Left lung (tissue), 10 donors: Measurements from ENCODE around the gene ACBD6. TPM values are rescaled to one million over a fixed set of nuclear protein-coding genes. Genes with fewer than 3 reads are reported as not detected.
A peak's percentile ranks its signal among the peaks of the same experiment; 100 is the strongest.

Experiments
- ATAC-seq: fragments of 200-7000 bp; cut with Tn5 transposase; one replicate; pipeline ENCODE4 v1.9.1; 2020; ENCODE audit warnings: moderate library complexity
- DNase-seq, 4 donors: peaks; one replicate each; pipeline ENCODE4 v3.0.0-alpha.2; 2013 to 2020
- H3K27ac ChIP-seq, 2 donors: fragments of 200-600 bp; sonication (generic) in 1 of 2; one replicate each; pipeline versions ENCODE4 v1.5.0 to v1.8.0; 2020 to 2021
- H3K27me3 ChIP-seq, 2 donors: fragments of 200-600 bp; sonication (generic) in 1 of 2; one replicate each; pipeline versions ENCODE4 v1.5.0 to v1.8.0; 2020 to 2021
- H3K36me3 ChIP-seq, 2 donors: fragments of 200-600 bp; sonication (generic) in 1 of 2; one replicate each; pipeline versions ENCODE4 v1.5.0 to v1.8.0; 2020 to 2021
- H3K4me1 ChIP-seq, 2 donors: fragments of 200-600 bp; one replicate each; pipeline ENCODE4 v1.8.0; 2021
- H3K4me3 ChIP-seq, 2 donors: fragments of 200-600 bp; sonication (generic) in 1 of 2; one replicate each; pipeline versions ENCODE4 v1.5.0 to v1.8.0; 2020 to 2021; ENCODE audit warnings: mild to moderate bottlenecking in 1 of 2
- H3K9me3 ChIP-seq, 2 donors: fragments of 200-600 bp; sonication (generic) in 1 of 2; one replicate each; pipeline versions ENCODE4 v1.5.0 to v1.8.0; 2020 to 2021
- intact Hi-C, 2 donors: fragments of 100-400 bp; cut with DNase I; formaldehyde crosslinking; loops; one replicate each; pipeline versions ENCODE4 v1.11.2 to v1.14.2; 2022
- polyA plus RNA-seq, 6 donors: library from polyadenylated mRNA; unstranded; fragments of 120-200 nt; gene quantifications; one replicate each; pipeline ENCODE4 v1.2.1, GENCODE V29; 2013; ENCODE audit not compliant: insufficient read length in 6 of 6
- total RNA-seq, 2 donors: library from RNA; stranded (reverse); fragmentation: NEBNext Ultra II Directional; extraction: Animal tissue kit (Norgen Biotek cat#: 25700); gene quantifications; one replicate each; pipeline ENCODE4 v1.2.1, GENCODE V29; 2021
- TF ChIP-seq, protein P1 (sequence below), 2 donors: fragments of 200-600 bp; sonication (generic) in 1 of 2; IDR thresholded peaks; one replicate each; pipeline versions ENCODE4 v1.5.0 to v1.8.0; 2021; ENCODE audit warnings: antibody characterized with exemption in 2 of 2
- donor health status: DM: no; HTN: yes; CAD: no.
- donor health status: DM: no; HTN: no; CAD: no.

The ACBD6 gene
- total and polyA plus RNA-seq, 8 donors = 26.5 to 81.9 (median 78.9) TPM

DNA sequence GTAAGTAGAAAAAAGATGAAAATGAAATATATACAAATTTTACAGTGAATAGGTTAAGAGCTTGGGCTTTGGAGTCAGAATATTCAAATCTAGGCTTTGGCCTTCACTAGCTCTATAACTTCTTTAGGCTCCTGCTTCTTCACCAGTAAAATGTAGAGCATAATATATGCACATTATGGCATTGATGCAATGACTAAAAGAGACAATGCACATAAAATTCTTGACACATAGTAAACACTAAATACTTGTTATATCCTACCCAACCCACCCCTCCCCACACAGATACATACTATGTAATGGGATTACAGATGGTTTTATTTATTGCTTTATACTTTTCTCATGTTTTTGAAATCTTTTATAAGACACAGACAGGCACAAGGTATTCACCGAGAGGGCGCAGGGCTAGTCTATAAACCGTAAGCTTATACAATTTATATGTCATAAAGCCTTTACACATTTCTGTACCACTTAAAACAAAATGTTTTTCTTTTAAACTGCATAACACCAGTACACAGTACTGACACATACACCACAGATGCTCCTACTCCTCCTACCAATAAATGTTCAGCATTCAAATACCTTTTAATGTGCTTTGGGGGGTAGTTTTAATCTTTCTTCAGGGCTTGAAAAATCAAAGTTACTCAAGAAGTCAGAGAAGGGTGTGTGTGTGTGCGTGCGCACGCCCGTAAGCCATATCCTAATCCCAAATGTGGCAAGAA lies 109.8 kb downstream of the ACBD6 start:
- Histone ChIP-seq H3K9me3 (peaks cover 0 to 2% of the 10 kb centered on the region in 2 donors), H3K4me3 (no peak overlapping the region), H3K4me1 (peaks cover 0 to 23% of the 10 kb centered on the region in 2 donors), H3K36me3 (no peaks in the 10 kb centered on the region), H3K27ac (peak overlapping the region in 1 of 2 donors; percentile 81), H3K27me3 (no peaks in the 10 kb centered on the region)
- intact Hi-C loops = no loop called here
- TF ChIP-seq, protein P1, sequence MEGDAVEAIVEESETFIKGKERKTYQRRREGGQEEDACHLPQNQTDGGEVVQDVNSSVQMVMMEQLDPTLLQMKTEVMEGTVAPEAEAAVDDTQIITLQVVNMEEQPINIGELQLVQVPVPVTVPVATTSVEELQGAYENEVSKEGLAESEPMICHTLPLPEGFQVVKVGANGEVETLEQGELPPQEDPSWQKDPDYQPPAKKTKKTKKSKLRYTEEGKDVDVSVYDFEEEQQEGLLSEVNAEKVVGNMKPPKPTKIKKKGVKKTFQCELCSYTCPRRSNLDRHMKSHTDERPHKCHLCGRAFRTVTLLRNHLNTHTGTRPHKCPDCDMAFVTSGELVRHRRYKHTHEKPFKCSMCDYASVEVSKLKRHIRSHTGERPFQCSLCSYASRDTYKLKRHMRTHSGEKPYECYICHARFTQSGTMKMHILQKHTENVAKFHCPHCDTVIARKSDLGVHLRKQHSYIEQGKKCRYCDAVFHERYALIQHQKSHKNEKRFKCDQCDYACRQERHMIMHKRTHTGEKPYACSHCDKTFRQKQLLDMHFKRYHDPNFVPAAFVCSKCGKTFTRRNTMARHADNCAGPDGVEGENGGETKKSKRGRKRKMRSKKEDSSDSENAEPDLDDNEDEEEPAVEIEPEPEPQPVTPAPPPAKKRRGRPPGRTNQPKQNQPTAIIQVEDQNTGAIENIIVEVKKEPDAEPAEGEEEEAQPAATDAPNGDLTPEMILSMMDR (IDR thresholded peaks at IDR 0.05) = no peak
- no peak for DNase-seq
- no peak for ATAC-seq

DNA sequence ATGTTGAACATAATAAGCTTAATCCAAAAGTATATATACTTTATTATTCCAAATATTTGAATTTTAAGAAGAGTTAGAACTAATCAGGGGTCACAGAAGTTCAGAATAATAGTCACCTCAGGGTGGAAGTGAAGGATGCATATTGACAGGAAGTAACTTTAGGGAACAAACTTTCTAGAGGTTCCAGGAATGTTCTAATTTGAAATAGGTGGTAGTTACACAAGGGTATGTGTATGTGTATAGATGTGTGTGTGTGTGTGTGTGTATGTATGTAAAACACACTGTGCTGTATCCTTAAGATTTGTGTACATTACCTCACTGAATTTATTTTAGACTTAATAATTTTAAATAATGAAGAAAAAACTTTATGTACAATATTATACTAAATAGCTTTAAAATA lies 110.4 kb downstream of the ACBD6 start:
- DNase-seq (no peak), ATAC-seq (no peak)
- no peak overlapping the region for H3K4me3 ChIP-seq
- intact Hi-C loops = no loop called here
- peaks cover 0 to 2% of the 10 kb centered on the region in 2 donors for H3K9me3 ChIP-seq
- H3K36me3 ChIP-seq = no peaks in the 10 kb centered on the region
- TF ChIP-seq, protein P1 (IDR thresholded peaks at IDR 0.05) = no peak
- H3K27me3 ChIP-seq = no peaks in the 10 kb centered on the region
- peak overlapping the region in 1 of 2 donors; percentile 81 for H3K27ac ChIP-seq
- peaks cover 0 to 22% of the 10 kb centered on the region in 2 donors for H3K4me1 ChIP-seq

DNA sequence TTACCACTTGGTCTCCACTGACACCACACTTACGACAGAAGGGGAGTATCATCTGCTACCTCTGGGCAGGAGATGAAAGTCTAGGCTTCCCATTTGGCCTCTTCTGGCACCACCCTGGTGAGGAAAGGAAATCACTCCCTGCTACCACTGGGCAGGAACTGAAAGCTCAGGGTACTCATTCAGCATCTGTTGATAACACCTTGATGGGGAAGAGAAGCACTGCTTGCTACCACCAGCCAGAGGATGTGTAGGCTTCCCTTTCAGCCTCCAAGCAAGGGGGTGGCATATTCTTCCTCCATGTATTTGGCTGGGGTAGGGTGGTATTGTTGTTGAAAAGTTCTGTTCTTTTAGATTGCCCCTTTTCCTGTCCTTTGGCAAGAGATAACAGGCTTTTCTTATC lies 115.0 kb downstream of the ACBD6 start:
- Histone ChIP-seq H3K27ac (no peak overlapping the region), H3K4me3 (no peak overlapping the region), H3K36me3 (peaks cover 0 to 3% of the 10 kb centered on the region in 2 donors), H3K4me1 (peaks cover 0 to 10% of the 10 kb centered on the region in 2 donors), H3K9me3 (peaks cover 0 to 33% of the 10 kb centered on the region in 2 donors), H3K27me3 (no peaks in the 10 kb centered on the region)
- TF ChIP-seq, protein P1 (IDR thresholded peaks at IDR 0.05) = no peak
- intact Hi-C loops = no loop called here
- ATAC-seq (no peak), DNase-seq (no peak)

DNA sequence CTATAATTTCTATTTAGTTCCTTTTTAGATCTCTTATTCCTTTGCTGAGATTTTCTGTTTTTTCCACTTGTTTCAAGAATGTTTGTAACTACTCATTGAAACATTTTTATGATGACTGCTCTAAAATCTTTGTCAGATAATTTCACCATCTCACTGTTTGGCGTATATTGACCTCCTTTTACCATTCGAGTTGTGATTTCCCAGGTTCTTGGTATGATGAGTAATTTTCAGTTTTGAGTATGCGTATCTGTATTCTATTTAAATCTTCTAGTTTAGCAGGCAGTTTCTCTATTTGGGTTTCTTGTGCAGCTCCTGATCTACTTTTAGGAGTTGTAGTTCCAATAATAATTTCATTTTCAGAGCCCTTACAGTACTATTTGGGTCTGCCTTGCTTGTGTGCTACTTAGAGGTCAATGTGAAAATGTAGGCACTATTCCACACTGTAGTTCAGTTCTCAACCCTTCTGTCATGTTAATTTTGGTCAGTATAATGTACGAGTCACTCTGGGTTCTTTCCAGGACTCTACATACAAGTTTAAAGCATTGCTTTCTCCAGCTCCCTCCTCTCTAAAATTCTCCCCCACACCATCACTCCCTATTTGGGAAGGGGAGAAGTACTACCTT lies 115.5 kb downstream of the ACBD6 start:
- H3K27ac ChIP-seq = no peak overlapping the region
- H3K27me3 ChIP-seq = no peaks in the 10 kb centered on the region
- ATAC-seq (no peak), DNase-seq (no peak)
- H3K4me3 ChIP-seq = no peak overlapping the region
- H3K36me3 ChIP-seq = peaks cover 0 to 3% of the 10 kb centered on the region in 2 donors
- intact Hi-C loops = no loop called here
- H3K4me1 ChIP-seq = peaks cover 0 to 4% of the 10 kb centered on the region in 2 donors
- TF ChIP-seq, protein P1 (IDR thresholded peaks at IDR 0.05) = no peak
- peaks cover 0 to 33% of the 10 kb centered on the region in 2 donors for H3K9me3 ChIP-seq

DNA sequence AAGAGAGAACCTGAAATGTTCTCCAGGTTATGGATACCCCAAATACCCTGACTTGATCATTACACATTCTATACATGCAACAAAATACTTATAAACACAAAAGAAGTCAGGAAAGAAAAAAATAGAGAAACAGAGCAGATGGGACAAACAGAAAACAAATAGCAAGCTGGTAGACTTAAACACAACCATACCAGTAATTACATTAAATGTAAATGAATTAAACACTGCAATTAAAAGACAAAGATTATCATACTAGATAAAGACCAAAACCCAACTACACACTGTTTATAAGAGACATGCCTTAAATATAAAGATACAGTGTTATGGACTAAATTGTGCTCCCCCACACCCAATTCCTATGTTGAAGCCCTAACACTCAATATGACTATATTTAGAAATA lies 117.2 kb downstream of the ACBD6 start:
- ATAC-seq (no peak), DNase-seq (no peak)
- Histone ChIP-seq H3K4me3 (no peak overlapping the region), H3K9me3 (peaks cover 0 to 45% of the 10 kb centered on the region in 2 donors), H3K36me3 (peaks cover 0 to 3% of the 10 kb centered on the region in 2 donors), H3K4me1 (no peaks in the 10 kb centered on the region), H3K27me3 (no peaks in the 10 kb centered on the region), H3K27ac (no peak overlapping the region)
- TF ChIP-seq, protein P1 (IDR thresholded peaks at IDR 0.05) = no peak
- intact Hi-C loops = no loop called here
